Right lobe of liver (tissue), 6 donors: ENCODE results near the gene MIEN1. TPM values are rescaled to one million over a fixed set of nuclear protein-coding genes. Genes with fewer than 3 reads are reported as not detected.

Source experiments
- ATAC-seq, 4 donors: fragments of 200-7000 bp; cut with Tn5 transposase; one replicate each; pipeline ENCODE4 v1.9.1; 2020; ENCODE audit warnings: mild to moderate bottlenecking in 4 of 4, moderate library complexity in 4 of 4
- DNase-seq, 3 donors: peaks; one replicate each; pipeline ENCODE4 v3.0.0-alpha.2; 2020
- H3K27ac ChIP-seq, 3 donors: fragments of 200-600 bp; one replicate each; pipeline ENCODE4 v1.8.0; 2022
- H3K27me3 ChIP-seq, 2 donors: fragments of 200-600 bp; one replicate each; pipeline ENCODE4 v1.8.0; 2022
- H3K36me3 ChIP-seq, 4 donors: fragments of 200-600 bp; sonication (generic) in 1 of 4; one replicate each; pipeline versions ENCODE4 v1.5.1 to v1.8.0; 2017 to 2022; ENCODE audit warnings: control low read depth in 1 of 4
- H3K4me1 ChIP-seq, 4 donors: fragments of 200-600 bp; sonication (generic) in 1 of 4; one replicate each; pipeline versions ENCODE4 v1.5.1 to v1.8.0; 2017 to 2022; ENCODE audit warnings: control low read depth in 1 of 4
- H3K4me3 ChIP-seq, 3 donors: fragments of 200-600 bp; one replicate each; pipeline ENCODE4 v1.8.0; 2022
- H3K9me3 ChIP-seq, 4 donors: fragments of 200-600 bp; sonication (generic) in 1 of 4; one replicate each; pipeline versions ENCODE4 v1.5.1 to v1.8.0; 2017 to 2022; ENCODE audit warnings: control low read depth in 1 of 4
- CTCF ChIP-seq, 4 donors: fragments of 200-600 bp in 3 of 4; fragments of 450-650 bp in 1 of 4; IDR thresholded peaks; one replicate each; pipeline versions ENCODE4 v1.5.1 to v1.8.0; 2016 to 2022; ENCODE audit warnings: antibody characterized with exemption in 4 of 4, mild to moderate bottlenecking in 2 of 4
- POLR2A ChIP-seq: fragments of 450-650 bp; IDR thresholded peaks from one replicate; pipeline ENCODE4 v1.6.1; 2017; ENCODE audit warnings: antibody characterized with exemption, mild to moderate bottlenecking
- WGBS: methylation state at CpG from one replicate; pipeline ENCODE4 v1.1.6; 2018; ENCODE audit warnings: low coverage, low lambda C conversion rate; ENCODE audit not compliant: insufficient coverage; ENCODE audit errors: missing lambda C conversion rate; 5-methylcytosine and 5-hydroxymethylcytosine counted together
- intact Hi-C, 2 donors: fragments of 100-400 bp; cut with DNase I; formaldehyde crosslinking; loops; one replicate each; pipeline versions ENCODE4 v1.11.2 to v1.14.1; 2022
- total RNA-seq, 6 experiments: library from RNA; depleted of rRNA in 2 of 6; stranded (reverse); fragments of >200 nt in 2 of 6; fragmentation: NEBNext Ultra II Directional in 3 of 6; extraction: Animal tissue kit (Norgen Biotek cat#: 25700) in 3 of 6; gene quantifications; one replicate each; pipeline versions ENCODE4 v1.1.0 to v1.2.4, GENCODE V29; 2016 to 2023
- donor health status: DM: no; HTN: yes; CAD: no.
- donor health status: DM: no; HTN: no; CAD: no.
- donor health status: DM: no; HTN: no; CAD: no.
- donor health status: DM: no; HTN: yes; CAD: no.
- donor health status: DM: no; HTN: yes; CAD: no.

MIEN1 gene
- total RNA-seq, 6 experiments from 2014 or later: 23.1 to 61.6 (median 29.0) TPM

- no peak for ATAC-seq
- no peaks in the 10 kb centered on the region for H3K27me3 ChIP-seq
- peak overlapping the region in 2 of 3 donors; percentile 72 to 82 for H3K4me3 ChIP-seq
- TF ChIP-seq POLR2A: no peak
- no peak for TF ChIP-seq CTCF (IDR thresholded peaks at IDR 0.05)
- H3K36me3 ChIP-seq: no peaks in the 10 kb centered on the region
- intact Hi-C loops: no loop called here
- peaks cover 0 to 15% (median 5%) of the 10 kb centered on the region in 4 donors for H3K4me1 ChIP-seq
- no peak for DNase-seq
- WGBS: 58% methylated on average over 6 of the region's 10 CpGs
- no peaks in the 10 kb centered on the region for H3K9me3 ChIP-seq
- H3K27ac ChIP-seq: peak overlapping the region in 2 of 3 donors; percentile 94
These were observed 6.2 kb upstream of the MIEN1 start for GRCh38 chr17:39736319-39737165.

- H3K4me3 ChIP-seq: no peak overlapping the region
- no peaks in the 10 kb centered on the region for H3K27me3 ChIP-seq
- TF ChIP-seq CTCF (IDR thresholded peaks at IDR 0.05) (no peak), POLR2A (no peak)
- WGBS: 75% methylated on average over 2 of the region's 2 CpGs
- H3K27ac ChIP-seq: no peak overlapping the region
- ATAC-seq (no peak), DNase-seq (no peak)
- no peaks in the 10 kb centered on the region for H3K9me3 ChIP-seq
- peaks cover 0 to 14% (median 5%) of the 10 kb centered on the region in 4 donors for H3K4me1 ChIP-seq
- no peaks in the 10 kb centered on the region for H3K36me3 ChIP-seq
- intact Hi-C loops: no loop called here
These were observed 5.5 kb upstream of the MIEN1 start for GRCh38 chr17:39735882-39736281.

GRCh38 chr17:39732586-39732985, 2.3 kb upstream of the MIEN1 start:
- ATAC-seq: no peak
- TF ChIP-seq POLR2A: no peak
- no peak for TF ChIP-seq CTCF (IDR thresholded peaks at IDR 0.05)
- H3K36me3 ChIP-seq: peaks cover 0 to 3% (median 0%) of the 10 kb centered on the region in 4 donors
- no peak for DNase-seq
- H3K9me3 ChIP-seq: no peaks in the 10 kb centered on the region
- H3K4me3 ChIP-seq: no peak overlapping the region
- H3K4me1 ChIP-seq: peaks cover 0 to 11% (median 3%) of the 10 kb centered on the region in 4 donors
- intact Hi-C loops: no loop called here
- no peak overlapping the region for H3K27ac ChIP-seq
- no peaks in the 10 kb centered on the region for H3K27me3 ChIP-seq
- 81% methylated on average over 3 of the region's 3 CpGs for WGBS

DNA sequence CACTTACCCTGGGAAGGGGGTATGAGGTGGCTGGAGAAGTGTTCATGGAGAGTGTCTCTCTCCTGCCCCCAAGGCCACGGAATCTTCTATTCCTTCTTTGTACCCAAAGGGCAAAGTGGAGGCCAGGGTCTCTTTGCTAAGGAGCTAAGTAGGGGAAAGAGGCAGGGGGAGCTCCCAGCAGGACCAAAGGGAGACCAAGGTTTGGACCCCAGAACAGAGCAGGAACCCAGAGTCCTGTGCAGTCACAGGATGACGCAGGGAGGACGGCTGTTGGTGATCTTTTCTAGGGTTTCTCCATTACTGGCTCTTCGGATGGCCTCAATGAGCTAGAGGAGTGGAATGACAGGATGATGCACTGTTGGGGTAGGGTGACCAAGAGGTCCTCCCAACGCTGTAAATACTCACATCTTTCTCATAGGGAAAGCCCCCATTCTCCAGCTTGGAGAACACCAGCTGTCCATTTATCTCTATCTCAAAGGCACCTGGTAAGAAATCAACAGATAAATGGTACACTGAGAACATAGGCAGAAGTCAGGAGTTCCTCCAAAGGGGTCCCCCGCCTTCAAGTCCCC, 966 bp downstream of the MIEN1 start:
- Histone ChIP-seq H3K9me3 (no peaks in the 10 kb centered on the region), H3K27ac (peak overlapping the region in 1 of 3 donors; percentile 91), H3K36me3 (peaks cover 0 to 3% (median 0%) of the 10 kb centered on the region in 4 donors), H3K4me1 (peaks cover 0 to 8% (median 3%) of the 10 kb centered on the region in 4 donors), H3K27me3 (no peaks in the 10 kb centered on the region), H3K4me3 (peak overlapping the region; percentile 56 to 93 (median 74))
- no peak for TF ChIP-seq POLR2A
- TF ChIP-seq CTCF (IDR thresholded peaks at IDR 0.05): no peak
- intact Hi-C loops: loop anchor here in 1 of 2 donors (5.0 kb wide), 1 partner anchor 57 kb away; no protein-coding TSS in a partner anchor
- DNase-seq (no peak), ATAC-seq (no peak)
- 79% methylated on average over 2 of the region's 6 CpGs for WGBS
